AG09319 (cell line): ENCODE measurements around the gene ARMC9.
A peak's percentile ranks its signal among the peaks of the same experiment; 100 is the strongest.
"Not testable (repeated sequence)": the region's sequence is repeated elsewhere in the genome, so short reads cannot be mapped to it uniquely, and the experiment has no call there.

Experiments used
- DNase-seq: peaks from one replicate; pipeline ENCODE4 v3.0.0-alpha.2; 2010; ENCODE audit warnings: low read depth; ENCODE audit errors: extremely low read depth
- CTCF ChIP-seq: IDR thresholded peaks from 2 replicates; pipeline ENCODE4 v1.5.1; 2011; ENCODE audit warnings: low read depth, mild to moderate bottlenecking, inconsistent platforms, low read length, moderate library complexity

ARMC9 gene

GRCh38 chr2:231399853-231400680 is 201.6 kb downstream of the ARMC9 start:
- DNase-seq = no peak
- no peak; the same call in 1 of the 2 replicates for TF ChIP-seq CTCF

GRCh38 chr2:231400681-231401080 is 202.2 kb downstream of the ARMC9 start:
- not testable (repeated sequence) for DNase-seq

GRCh38 chr2:231401101-231401500 is 202.7 kb downstream of the ARMC9 start:
- DNase-seq = not testable (repeated sequence)

GRCh38 chr2:231403421-231404182 is 205.2 kb downstream of the ARMC9 start:
- DNase-seq = not testable (repeated sequence)

GRCh38 chr2:231404183-231404578 is 205.8 kb downstream of the ARMC9 start:
- not testable (repeated sequence) for DNase-seq

GRCh38 chr2:231405601-231406367 is 207.4 kb downstream of the ARMC9 start:
- TF ChIP-seq CTCF = peak; percentile 19; the same call in 1 of the 2 replicates
- DNase-seq = not testable (repeated sequence)

GRCh38 chr2:231407686-231408085 is 209.3 kb downstream of the ARMC9 start:
- DNase-seq = not testable (repeated sequence)

- not testable (repeated sequence) for DNase-seq
These were observed 209.9 kb downstream of the ARMC9 start for GRCh38 chr2:231408304-231408703.

GRCh38 chr2:231409776-231410175 is 211.3 kb downstream of the ARMC9 start:
- no peak for TF ChIP-seq CTCF
- no peak for DNase-seq

GRCh38 chr2:231410293-231411004 is 212.0 kb downstream of the ARMC9 start:
- peak; percentile 11 for TF ChIP-seq CTCF
- no peak for DNase-seq
